ENCODE results near the gene SLC5A10.

Gene SLC5A10

DNA sequence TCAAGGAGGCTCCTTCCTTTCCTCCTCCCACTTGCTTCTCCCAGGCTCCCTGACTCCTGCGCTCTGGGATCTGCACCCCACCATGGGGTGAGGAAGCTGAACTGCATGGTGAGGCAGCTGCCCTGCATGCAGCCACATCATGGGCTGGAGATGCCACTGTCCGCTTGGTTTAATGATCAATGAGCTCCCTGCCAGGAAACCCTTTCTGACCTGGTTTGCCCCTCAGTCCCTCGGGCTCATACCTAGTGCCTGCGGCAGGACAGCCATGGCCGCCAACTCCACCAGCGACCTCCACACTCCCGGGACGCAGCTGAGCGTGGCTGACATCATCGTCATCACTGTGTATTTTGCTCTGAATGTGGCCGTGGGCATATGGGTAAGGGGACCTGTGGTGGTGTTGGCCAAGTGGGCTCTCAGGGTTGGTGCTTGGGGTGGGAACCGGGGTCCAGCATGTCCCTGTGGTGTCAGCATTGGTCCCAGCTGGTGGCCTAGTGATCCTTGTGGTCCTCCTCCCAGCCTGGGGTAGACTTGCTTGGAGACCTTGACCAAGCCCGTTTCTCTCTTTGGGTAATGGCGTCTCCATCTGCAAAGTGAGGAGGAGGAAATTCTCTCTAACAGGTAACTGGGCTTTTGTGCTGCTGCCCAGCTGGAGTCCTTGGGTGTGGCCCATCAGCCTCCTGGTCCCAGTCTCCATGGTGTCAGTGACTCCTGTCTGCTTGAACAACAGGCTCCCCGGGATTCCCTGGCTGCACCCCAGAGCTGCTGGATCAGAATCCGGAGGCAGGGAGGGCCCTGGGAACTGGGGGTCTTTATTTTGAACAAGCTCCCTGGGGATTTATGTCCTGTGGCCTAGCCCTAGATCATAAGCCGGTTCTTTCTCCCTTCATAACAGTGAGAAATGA, at the start of gene SLC5A10:
SLC5A10 (plus strand) TSS at position 225 of the 902 bp plus-strand sequence; CDS start at position 266, 41 bp downstream.
- Histone ChIP-seq H3K9me3 (ENCODE audit: insufficient read depth, low read length, severe bottlenecking) (no peaks in the 10 kb centered on the region), H3K4me1 (ENCODE audit: insufficient read depth, low read length) (peaks cover 8% of the 10 kb centered on the region)
- DNase-seq = no peak

DNA sequence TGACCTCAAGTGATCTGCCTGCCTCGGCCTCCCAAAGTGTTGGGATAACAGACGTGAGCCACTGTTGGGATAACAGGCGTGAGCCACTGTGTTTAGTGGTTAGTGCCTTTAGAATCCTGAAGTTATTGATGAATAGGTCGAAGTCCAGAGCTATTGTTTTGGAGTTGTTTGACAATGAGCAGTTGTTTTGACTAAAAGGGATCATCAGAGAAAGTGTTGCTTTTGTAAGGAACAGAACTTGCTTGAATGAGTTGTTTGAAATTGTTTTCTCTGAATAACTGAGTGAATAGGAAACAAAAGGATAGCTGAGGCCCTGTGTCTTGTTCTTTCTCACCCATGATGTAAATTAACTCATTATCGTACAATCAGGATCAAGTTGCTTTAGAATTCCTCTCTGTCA, 47.5 kb upstream of the SLC5A10 start:
- Histone ChIP-seq H3K36me3 (ENCODE audit: insufficient read depth, low read length) (peaks cover 30% of the 10 kb centered on the region), H3K9me3 (ENCODE audit: insufficient read depth, low read length, severe bottlenecking) (no peaks in the 10 kb centered on the region), H3K9ac (ENCODE audit: low read depth, low read length) (no peak overlapping the region), H2AFZ (ENCODE audit: low read depth, low read length) (no peak overlapping the region), H3K4me3 (ENCODE audit: low read depth in 1 of 2, low read length in 2 of 2) (no peak overlapping the region), H3K27ac (ENCODE audit: low read length) (no peak overlapping the region), H4K20me1 (ENCODE audit: insufficient read depth, low read length) (no peaks in the 10 kb centered on the region), H3K4me1 (ENCODE audit: insufficient read depth, low read length) (peaks cover 21% of the 10 kb centered on the region), H3K4me2 (ENCODE audit: insufficient read depth, low read length) (no peak overlapping the region), H3K27me3 (ENCODE audit: insufficient read depth, low read length, poor library complexity) (no peaks in the 10 kb centered on the region), H3K79me2 (ENCODE audit: insufficient read depth, low read length) (peaks cover 3% of the 10 kb centered on the region; the same call in 1 of the 2 replicates)
- DNase-seq (no peak), ATAC-seq (ENCODE audit: insufficient read depth, low read depth) (no peak)
- TF ChIP-seq, protein P1, sequence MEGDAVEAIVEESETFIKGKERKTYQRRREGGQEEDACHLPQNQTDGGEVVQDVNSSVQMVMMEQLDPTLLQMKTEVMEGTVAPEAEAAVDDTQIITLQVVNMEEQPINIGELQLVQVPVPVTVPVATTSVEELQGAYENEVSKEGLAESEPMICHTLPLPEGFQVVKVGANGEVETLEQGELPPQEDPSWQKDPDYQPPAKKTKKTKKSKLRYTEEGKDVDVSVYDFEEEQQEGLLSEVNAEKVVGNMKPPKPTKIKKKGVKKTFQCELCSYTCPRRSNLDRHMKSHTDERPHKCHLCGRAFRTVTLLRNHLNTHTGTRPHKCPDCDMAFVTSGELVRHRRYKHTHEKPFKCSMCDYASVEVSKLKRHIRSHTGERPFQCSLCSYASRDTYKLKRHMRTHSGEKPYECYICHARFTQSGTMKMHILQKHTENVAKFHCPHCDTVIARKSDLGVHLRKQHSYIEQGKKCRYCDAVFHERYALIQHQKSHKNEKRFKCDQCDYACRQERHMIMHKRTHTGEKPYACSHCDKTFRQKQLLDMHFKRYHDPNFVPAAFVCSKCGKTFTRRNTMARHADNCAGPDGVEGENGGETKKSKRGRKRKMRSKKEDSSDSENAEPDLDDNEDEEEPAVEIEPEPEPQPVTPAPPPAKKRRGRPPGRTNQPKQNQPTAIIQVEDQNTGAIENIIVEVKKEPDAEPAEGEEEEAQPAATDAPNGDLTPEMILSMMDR (IDR thresholded peaks at IDR 0.05; ENCODE audit: borderline replicate concordance, extremely low read depth, low read length, poor library complexity, severe bottlenecking) = no peak
- no peak for TF ChIP-seq EZH2 (IDR thresholded peaks at IDR 0.05; ENCODE audit: borderline replicate concordance, low read depth, low read length, severe bottlenecking)

More for the DNA sequence above, at the start of gene SLC5A10:
- ATAC-seq (ENCODE audit: insufficient read depth, low read depth) = no peak
- H4K20me1 ChIP-seq (ENCODE audit: insufficient read depth, low read length) = 0 out of 2 replicates have a peak, but pooled peaks cover 2% of the 10 kb centered on the region
- no peaks in the 10 kb centered on the region for H3K36me3 ChIP-seq (ENCODE audit: insufficient read depth, low read length)
- H2AFZ ChIP-seq (ENCODE audit: low read depth, low read length) = no peak within 1 kb of the TSS
- no peak for TF ChIP-seq EZH2 (IDR thresholded peaks at IDR 0.05; ENCODE audit: borderline replicate concordance, low read depth, low read length, severe bottlenecking)
- TF ChIP-seq, protein P1 (IDR thresholded peaks at IDR 0.05; ENCODE audit: borderline replicate concordance, extremely low read depth, low read length, poor library complexity, severe bottlenecking) = peak; percentile 19
- H3K79me2 ChIP-seq (ENCODE audit: insufficient read depth, low read length) = no peaks in the 10 kb centered on the region
- no peak within 1 kb of the TSS for H3K4me2 ChIP-seq (ENCODE audit: insufficient read depth, low read length)
- no peak within 1 kb of the TSS for H3K27ac ChIP-seq (ENCODE audit: low read length)
- H3K4me3 ChIP-seq (ENCODE audit: low read depth in 1 of 2, low read length in 2 of 2) = no peak within 1 kb of the TSS
- no peak within 1 kb of the TSS for H3K9ac ChIP-seq (ENCODE audit: low read depth, low read length)
- H3K27me3 ChIP-seq (ENCODE audit: insufficient read depth, low read length, poor library complexity) = peaks cover 6% of the 10 kb centered on the region

DNA sequence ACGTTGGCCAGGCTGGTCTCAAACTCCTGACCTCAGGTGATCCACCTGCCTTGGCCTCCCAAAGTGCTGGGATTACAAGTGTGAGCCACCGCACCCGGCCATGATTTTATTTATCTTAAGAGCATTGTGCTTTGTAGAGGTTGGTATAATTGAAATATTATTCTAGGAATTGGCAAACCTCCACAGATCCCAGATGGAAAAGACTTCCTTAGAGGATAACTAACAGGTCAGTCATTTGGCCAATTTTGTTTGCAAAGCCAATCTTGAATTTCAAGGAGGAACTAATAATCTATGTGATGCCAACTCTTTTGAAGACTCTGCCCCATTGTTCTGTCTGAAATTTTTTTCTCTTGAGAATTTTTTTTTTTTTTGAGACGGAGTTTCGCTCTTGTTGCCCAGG, 46.7 kb upstream of the SLC5A10 start:
- no peak for ATAC-seq (ENCODE audit: insufficient read depth, low read depth)
- Histone ChIP-seq H3K9ac (ENCODE audit: low read depth, low read length) (no peak overlapping the region), H4K20me1 (ENCODE audit: insufficient read depth, low read length) (no peaks in the 10 kb centered on the region), H3K4me1 (ENCODE audit: insufficient read depth, low read length) (peaks cover 21% of the 10 kb centered on the region), H3K9me3 (ENCODE audit: insufficient read depth, low read length, severe bottlenecking) (no peaks in the 10 kb centered on the region), H3K4me2 (ENCODE audit: insufficient read depth, low read length) (no peak overlapping the region), H3K27me3 (ENCODE audit: insufficient read depth, low read length, poor library complexity) (no peaks in the 10 kb centered on the region), H3K36me3 (ENCODE audit: insufficient read depth, low read length) (peaks cover 34% of the 10 kb centered on the region), H3K79me2 (ENCODE audit: insufficient read depth, low read length) (peaks cover 3% of the 10 kb centered on the region; the same call in 1 of the 2 replicates), H2AFZ (ENCODE audit: low read depth, low read length) (no peak overlapping the region), H3K4me3 (ENCODE audit: low read depth in 1 of 2, low read length in 2 of 2) (no peak overlapping the region), H3K27ac (ENCODE audit: low read length) (no peak overlapping the region)
- no peak for DNase-seq
- TF ChIP-seq, protein P1 (IDR thresholded peaks at IDR 0.05; ENCODE audit: borderline replicate concordance, extremely low read depth, low read length, poor library complexity, severe bottlenecking) = no peak
- TF ChIP-seq EZH2 (IDR thresholded peaks at IDR 0.05; ENCODE audit: borderline replicate concordance, low read depth, low read length, severe bottlenecking) = no peak

Data from DND-41 (cell line).